H1 (cell line): ENCODE data around the gene GFM1. TPM values are rescaled to one million over a fixed set of nuclear protein-coding genes. Genes with fewer than 3 reads are reported as not detected.

Source experiments
- CTCF ChIA-PET: fragments of 300-600 bp; sonication (Branson Sonifier 250); formaldehyde crosslinking; loops from one replicate; lab custom pipeline; 2021; ENCODE audit not compliant: partially characterized antibody; lab: Charles Lee
- POLR2A ChIA-PET: fragments of 300-600 bp; sonication (Branson Sonifier 250); formaldehyde crosslinking; loops from one replicate; lab custom pipeline; 2021; ENCODE audit warnings: inconsistent platforms; ENCODE audit not compliant: partially characterized antibody; lab: Charles Lee
- DNase-seq, 2 experiments: peaks; one replicate each; pipeline versions ENCODE4 v3.0.0 to v3.0.0-alpha.2; 2010 to 2022; ENCODE audit warnings: low spot score in 2 of 2, low read depth in 1 of 2, mixed read lengths in 1 of 2
- FAIRE-seq: peaks from 2 replicates; lab custom pipeline; 2011; peaks lifted over from hg19 to GRCh38; lab: Jason Lieb, UNC
- H2AFZ ChIP-seq: 2 replicates; pipeline ENCODE4 v1.8.1; 2012; ENCODE audit warnings: low read length, inconsistent platforms
- H2AK5ac ChIP-seq: 2 replicates; pipeline ENCODE4 v1.6.1; 2013; ENCODE audit warnings: low read depth, low read length
- H2BK120ac ChIP-seq: replicated peaks from 2 replicates; pipeline ENCODE3; 2013; ENCODE audit warnings: low read depth, low read length, inconsistent platforms
- H2BK12ac ChIP-seq: 2 replicates; pipeline ENCODE4 v1.6.1; 2013; ENCODE audit warnings: low read depth, low read length
- H2BK15ac ChIP-seq: 2 replicates; pipeline ENCODE4 v1.6.1; 2013; ENCODE audit warnings: low read length
- H2BK20ac ChIP-seq: 2 replicates; pipeline ENCODE4 v1.6.1; 2013; ENCODE audit warnings: low read length
- H2BK5ac ChIP-seq: 2 replicates; pipeline ENCODE4 v1.6.1; 2013; ENCODE audit warnings: low read depth, low read length
- H3K14ac ChIP-seq: 2 replicates; pipeline ENCODE4 v1.6.1; 2013; ENCODE audit warnings: inconsistent platforms; ENCODE audit not compliant: insufficient read length
- H3K18ac ChIP-seq: 2 replicates; pipeline ENCODE4 v1.6.1; 2013; ENCODE audit warnings: low read length; ENCODE audit errors: extremely low read depth
- H3K23ac ChIP-seq: 2 replicates; pipeline ENCODE4 v1.6.1; 2013; ENCODE audit warnings: inconsistent platforms; ENCODE audit not compliant: insufficient read length
- H3K23me2 ChIP-seq: 2 replicates; pipeline ENCODE4 v1.6.1; 2013; ENCODE audit warnings: low read depth, low read length
- H3K27ac ChIP-seq: 2 replicates; pipeline ENCODE4 v1.6.1; 2011; ENCODE audit warnings: low read depth, low read length, inconsistent platforms
- H3K27me3 ChIP-seq, 4 experiments: replicated peaks in 1 of 4; 1 replicate in 1 of 4; 2 replicates in 3 of 4; pipeline versions ENCODE4 v1.6.1 to v1.8.1; 2011 to 2013; ENCODE audit warnings: low read length in 3 of 4, mild to moderate bottlenecking in 3 of 4, inconsistent platforms in 2 of 4, mixed read lengths in 2 of 4, moderate library complexity in 1 of 4; ENCODE audit not compliant: control insufficient read depth in 3 of 4, insufficient read depth in 3 of 4; ENCODE audit errors: extremely low read depth in 1 of 4
- H3K36me3 ChIP-seq, 4 experiments: 2 replicates each; pipeline versions ENCODE4 v1.6.1 to v1.8.1; 2011 to 2013; ENCODE audit warnings: mild to moderate bottlenecking in 4 of 4, low read length in 3 of 4, moderate library complexity in 2 of 4, control low read depth in 1 of 4, inconsistent platforms in 1 of 4; ENCODE audit not compliant: insufficient read depth in 4 of 4, control insufficient read depth in 2 of 4
- H3K4ac ChIP-seq: replicated peaks from 2 replicates; pipeline ENCODE3; 2013; ENCODE audit warnings: low read length, low read depth, mixed read lengths, inconsistent platforms; ENCODE audit not compliant: insufficient read length
- H3K4me1 ChIP-seq, 4 experiments: replicated peaks in 1 of 4; 1 replicate in 1 of 4; 2 replicates in 3 of 4; pipeline versions ENCODE4 v1.6.1 to v1.8.1; 2011 to 2013; ENCODE audit warnings: low read length in 3 of 4, inconsistent platforms in 2 of 4, mixed read lengths in 1 of 4; ENCODE audit not compliant: insufficient read depth in 4 of 4, control insufficient read depth in 3 of 4
- H3K4me2 ChIP-seq, 2 experiments: 2 replicates each; pipeline versions ENCODE4 v1.6.1 to v1.8.1; 2011 to 2013; ENCODE audit warnings: low read depth in 2 of 2, low read length in 2 of 2, control low read depth in 1 of 2, inconsistent platforms in 1 of 2, mild to moderate bottlenecking in 1 of 2; ENCODE audit not compliant: insufficient read depth in 1 of 2
- H3K4me3 ChIP-seq, 4 experiments: fragments of 200-600, 300-600 bp in 1 of 4; sonication (generic), shearing (Covaris generic), sonication (Bioruptor Twin) in 1 of 4; 2 replicates each; pipeline versions ENCODE4 v1.5.1 to v1.8.1; 2011 to 2016; ENCODE audit warnings: low read length in 4 of 4, low read depth in 3 of 4, control low read depth in 2 of 4, inconsistent platforms in 2 of 4, mild to moderate bottlenecking in 2 of 4, mixed read lengths in 1 of 4, moderate library complexity in 1 of 4; ENCODE audit not compliant: insufficient read depth in 2 of 4; ENCODE audit errors: extremely low read depth in 1 of 4
- H3K56ac ChIP-seq: replicated peaks from 2 replicates; pipeline ENCODE3; 2013; ENCODE audit warnings: low read depth, mild to moderate bottlenecking, mixed read lengths, low read length, inconsistent platforms; ENCODE audit not compliant: insufficient read length
- H3K79me1 ChIP-seq: 2 replicates; pipeline ENCODE4 v1.6.1; 2013; ENCODE audit warnings: low read depth, low read length, control low read depth
- H3K79me2 ChIP-seq, 2 experiments: 2 replicates each; pipeline versions ENCODE4 v1.6.1 to v1.8.1; 2012 to 2013; ENCODE audit warnings: low read length in 2 of 2, mild to moderate bottlenecking in 2 of 2, inconsistent platforms in 1 of 2; ENCODE audit not compliant: insufficient read depth in 2 of 2, control insufficient read depth in 1 of 2
- H3K9ac ChIP-seq, 4 experiments: replicated peaks in 1 of 4; 1 replicate in 1 of 4; 2 replicates in 3 of 4; pipeline versions ENCODE4 v1.6.1 to v1.8.1; 2011 to 2013; ENCODE audit warnings: low read depth in 3 of 4, low read length in 3 of 4, control low read depth in 2 of 4, mild to moderate bottlenecking in 2 of 4, moderate library complexity in 2 of 4, inconsistent platforms in 1 of 4; ENCODE audit errors: extremely low read depth in 1 of 4
- H3K9me3 ChIP-seq, 2 experiments: 2 replicates each; pipeline versions ENCODE4 v1.6.1 to v1.8.1; 2012 to 2013; ENCODE audit warnings: mild to moderate bottlenecking in 2 of 2, moderate library complexity in 2 of 2, control low read depth in 1 of 2, inconsistent platforms in 1 of 2, low read depth in 1 of 2, low read length in 1 of 2, mixed read lengths in 1 of 2; ENCODE audit not compliant: insufficient read depth in 2 of 2
- H4K20me1 ChIP-seq, 2 experiments: replicated peaks in 1 of 2; 2 replicates each; pipeline versions ENCODE3 to v1.8.1; 2011 to 2013; ENCODE audit warnings: inconsistent platforms in 2 of 2, low read length in 2 of 2, mild to moderate bottlenecking in 1 of 2; ENCODE audit not compliant: insufficient read depth in 2 of 2, control insufficient read depth in 1 of 2
- H4K5ac ChIP-seq: 2 replicates; pipeline ENCODE4 v1.6.1; 2013; ENCODE audit warnings: low read length, low read depth, mixed read lengths, inconsistent platforms; ENCODE audit not compliant: insufficient read length
- H4K8ac ChIP-seq: 2 replicates; pipeline ENCODE4 v1.8.0; 2013; ENCODE audit warnings: mild to moderate bottlenecking, moderate library complexity, low read length, inconsistent platforms; ENCODE audit not compliant: insufficient read depth; ENCODE audit errors: extremely low read depth
- H4K91ac ChIP-seq: replicated peaks from 2 replicates; pipeline ENCODE3; 2013; ENCODE audit warnings: low read length, mixed read lengths, inconsistent platforms; ENCODE audit not compliant: insufficient read length
- CTBP2 ChIP-seq: IDR thresholded peaks from 2 replicates; pipeline ENCODE4 v1.7.0; 2011; ENCODE audit warnings: borderline replicate concordance, mild to moderate bottlenecking, moderate library complexity, mixed read lengths, low read length; ENCODE audit not compliant: insufficient read depth, insufficient read length
- EGR1 ChIP-seq: IDR thresholded peaks from 2 replicates; pipeline ENCODE4 v1.6.1; 2011; ENCODE audit warnings: low read depth, low read length, borderline replicate concordance
- EP300 ChIP-seq, 2 experiments: IDR thresholded peaks; 1 replicate in 1 of 2; 2 replicates in 1 of 2; pipeline ENCODE4 v1.6.1; 2011 to 2012; ENCODE audit warnings: low read depth in 2 of 2, low read length in 2 of 2, mild to moderate bottlenecking in 2 of 2, borderline replicate concordance in 1 of 2, inconsistent platforms in 1 of 2, moderate library complexity in 1 of 2
- RBBP5 ChIP-seq: IDR thresholded peaks from 2 replicates; pipeline ENCODE4 v1.7.1; 2012; ENCODE audit warnings: low read depth, mild to moderate bottlenecking, inconsistent platforms, low read length, moderate library complexity, borderline replicate concordance
- SIRT6 ChIP-seq: IDR thresholded peaks from one replicate; pipeline ENCODE4 v1.7.1; 2012; ENCODE audit warnings: low read length, inconsistent platforms
- TCF12 ChIP-seq: IDR thresholded peaks from 2 replicates; pipeline ENCODE4 v1.6.1; 2011; ENCODE audit warnings: low read depth, mild to moderate bottlenecking, low read length
- WGBS, 2 experiments: shearing (Covaris generic) in 1 of 2; methylation state at CpG; one replicate each; pipeline versions ENCODE4 v1.1.6 to v1.1.7; 2013 to 2015; ENCODE audit warnings: low lambda C conversion rate in 2 of 2, mixed read lengths in 2 of 2, inconsistent platforms in 1 of 2, low coverage in 1 of 2, missing lambda C conversion rate in 1 of 2; ENCODE audit not compliant: insufficient replicate concordance in 2 of 2, insufficient coverage in 1 of 2, insufficient read length in 1 of 2; ENCODE audit errors: extremely low coverage in 1 of 2, missing lambda C conversion rate in 1 of 2; 5-methylcytosine and 5-hydroxymethylcytosine counted together
- polyA plus RNA-seq, 7 experiments: library from polyadenylated mRNA; depleted of rRNA in 3 of 7; stranded (reverse) in 5 of 7; unstranded in 2 of 7; fragments of >200 nt in 5 of 7; fragments of 200-250 nt in 2 of 7; gene quantifications; 1 replicate in 5 of 7; 2 replicates in 1 of 7; 4 replicates in 1 of 7; pipeline versions ENCODE4 v1.2.1 to v1.2.3, GENCODE V29; 2011 to 2013; ENCODE audit warnings: missing spikeins in 2 of 7, mixed read lengths in 2 of 7
- total RNA-seq: library from RNA; stranded (reverse); fragmentation: NEBNext Ultra II Directional; extraction: Animal tissue kit (Norgen Biotek cat#: 25700); gene quantifications from 2 replicates; pipeline ENCODE4 v1.2.1, GENCODE V29; 2021

Gene GFM1
- total and polyA plus RNA-seq, 2 of the 8 experiments (the other 6 are each of a cell fraction or from before 2014, with no cell fraction given): 10.9 to 45.3 TPM

GRCh38 chr3:158640646-158641045 is 3.7 kb upstream of the GFM1 start:
- no peak overlapping the region for H2BK120ac ChIP-seq
- H3K27ac ChIP-seq: no peak overlapping the region
- H3K23ac ChIP-seq: no peak overlapping the region
- H3K79me2 ChIP-seq: peaks cover 0 to 11% of the 10 kb centered on the region in 2 experiments; a peak in 2 of 4 replicates
- H2AFZ ChIP-seq: no peak overlapping the region
- H2BK15ac ChIP-seq: no peak overlapping the region
- no peak overlapping the region for H3K56ac ChIP-seq
- H3K4me2 ChIP-seq: no peak overlapping the region
- POLR2A ChIA-PET: no interaction called here
- no peak overlapping the region for H2BK20ac ChIP-seq
- FAIRE-seq (no peak), DNase-seq (no peak)
- no peak overlapping the region for H2AK5ac ChIP-seq
- H3K79me1 ChIP-seq: no peaks in the 10 kb centered on the region
- no peak overlapping the region for H4K8ac ChIP-seq
- H4K20me1 ChIP-seq: no peaks in the 10 kb centered on the region
- H3K36me3 ChIP-seq: no peaks in the 10 kb centered on the region
- H3K27me3 ChIP-seq: no peaks in the 10 kb centered on the region
- no peak overlapping the region for H3K18ac ChIP-seq
- H3K9me3 ChIP-seq: no peaks in the 10 kb centered on the region
- H3K4ac ChIP-seq: no peak overlapping the region
- no peaks in the 10 kb centered on the region for H3K23me2 ChIP-seq
- no peak overlapping the region for H4K91ac ChIP-seq
- H3K14ac ChIP-seq: no peak overlapping the region
- WGBS, 2 experiments: 89% methylated on average over 7 of the region's 7 CpGs; no CpG with 5 or more reads in 1 of the 2 experiments
- H2BK12ac ChIP-seq: no peak overlapping the region
- no peak overlapping the region for H3K4me3 ChIP-seq
- H3K9ac ChIP-seq: no peak overlapping the region
- H3K4me1 ChIP-seq: no peaks in the 10 kb centered on the region
- no peak overlapping the region for H4K5ac ChIP-seq
- no peak overlapping the region for H2BK5ac ChIP-seq
- CTCF ChIA-PET: interaction anchor here (1.3 kb wide), 2 partner anchors 70 to 100 kb away, joined by 4 to 9 read pairs; partner anchors contain the start of gene MLF1
- TF ChIP-seq EP300 (IDR thresholded peaks at IDR 0.05; ENCODE audit: borderline replicate concordance in 1 of 2, low read depth in 2 of 2, low read length in 2 of 2): no peak
- TF ChIP-seq TCF12: no peak
- TF ChIP-seq RBBP5: no peak
- TF ChIP-seq CTBP2: no peak
- no peak for TF ChIP-seq SIRT6
- TF ChIP-seq EGR1: no peak
